Astrocyte of the spinal cord (primary cell): ENCODE results near the gene DESI2.

Experiments
- DNase-seq: peaks from one replicate; pipeline ENCODE4 v3.0.0; 2011; ENCODE audit warnings: low read depth, low spot score
- H3K4me3 ChIP-seq: 2 replicates; pipeline ENCODE4 v1.5.1; 2011; ENCODE audit warnings: low read depth, mild to moderate bottlenecking, low read length, moderate library complexity
- CTCF ChIP-seq: IDR thresholded peaks from 2 replicates; pipeline ENCODE4 v1.5.1; 2012; ENCODE audit warnings: low read depth, mild to moderate bottlenecking, low read length, inconsistent platforms
- in situ Hi-C: cut with HindIII; loops from 2 replicates; pipeline ENCODE4 v1.10.0; 2017; ENCODE audit warnings: low sequenced_read_pairs

DESI2 gene

DNA sequence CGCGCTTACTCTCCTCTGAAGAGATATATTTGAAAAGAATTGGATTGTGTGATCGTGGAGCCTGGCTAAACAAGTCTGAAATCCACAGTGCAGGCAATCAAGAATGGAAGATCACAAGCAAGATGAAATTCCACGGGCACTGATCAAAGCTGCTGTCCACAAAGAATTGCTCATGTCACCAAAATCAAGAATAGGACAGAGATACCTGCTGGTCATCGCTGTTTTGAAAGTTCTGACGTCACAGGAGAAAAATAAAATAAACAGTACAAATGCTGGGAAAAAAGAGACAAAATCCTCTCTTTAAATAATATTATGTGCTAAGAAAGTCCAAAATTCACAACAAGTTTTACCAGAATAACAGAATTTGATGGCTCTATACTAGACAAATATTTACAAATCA lies 12.0 kb upstream of the DESI2 start:
- no peak for TF ChIP-seq CTCF
- no peak for DNase-seq
- no peak overlapping the region for H3K4me3 ChIP-seq
- in situ Hi-C loops = no loop called here

DNA sequence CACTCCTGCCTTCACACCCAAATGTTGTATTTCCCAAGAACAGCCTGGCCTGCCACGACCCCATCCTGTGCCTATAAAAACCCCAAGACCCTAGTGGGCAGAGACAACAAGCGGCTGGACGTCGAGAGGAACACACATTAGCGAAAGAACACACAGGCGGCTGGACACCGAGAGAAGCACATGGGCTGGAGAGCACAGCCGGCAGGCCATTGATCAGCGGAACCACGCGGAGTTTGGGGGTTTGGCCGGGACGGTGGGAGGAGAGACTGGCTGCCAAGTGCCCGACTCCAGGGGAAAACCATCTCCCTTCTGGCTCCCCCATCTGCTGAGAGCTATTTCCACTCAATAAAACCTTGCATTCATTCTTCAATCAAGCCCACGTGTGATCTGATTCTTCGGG lies 10.4 kb upstream of the DESI2 start:
- TF ChIP-seq CTCF = no peak
- no peak overlapping the region for H3K4me3 ChIP-seq
- no peak for DNase-seq
- in situ Hi-C loops = no loop called here

- DNase-seq = no peak
- TF ChIP-seq CTCF = no peak
- H3K4me3 ChIP-seq = no peak overlapping the region
- in situ Hi-C loops = no loop called here
These were observed 9.9 kb upstream of the DESI2 start for GRCh38 chr1:244642988-244643387.

DNA sequence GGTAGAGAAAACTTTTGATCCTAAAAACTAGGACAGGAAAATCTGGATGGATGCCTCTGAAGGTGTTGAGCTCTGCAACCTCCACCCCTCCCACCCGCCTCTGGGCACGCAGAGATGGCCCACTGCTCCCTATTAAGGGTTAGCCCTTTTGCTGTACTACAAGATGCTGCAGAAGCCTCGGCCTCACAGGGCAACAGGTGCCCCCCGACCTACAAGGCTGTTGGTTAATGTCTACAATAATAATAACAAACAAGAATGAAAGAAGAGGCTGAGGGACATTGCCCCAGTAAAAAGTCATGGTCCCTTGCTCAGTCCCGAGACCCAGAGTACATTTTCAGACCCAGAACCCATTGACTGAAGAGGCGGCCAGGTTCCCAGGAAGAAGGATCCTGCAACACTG lies 7.5 kb upstream of the DESI2 start:
- no peak for TF ChIP-seq CTCF
- no peak for DNase-seq
- no peak overlapping the region for H3K4me3 ChIP-seq
- in situ Hi-C loops = no loop called here

DNA sequence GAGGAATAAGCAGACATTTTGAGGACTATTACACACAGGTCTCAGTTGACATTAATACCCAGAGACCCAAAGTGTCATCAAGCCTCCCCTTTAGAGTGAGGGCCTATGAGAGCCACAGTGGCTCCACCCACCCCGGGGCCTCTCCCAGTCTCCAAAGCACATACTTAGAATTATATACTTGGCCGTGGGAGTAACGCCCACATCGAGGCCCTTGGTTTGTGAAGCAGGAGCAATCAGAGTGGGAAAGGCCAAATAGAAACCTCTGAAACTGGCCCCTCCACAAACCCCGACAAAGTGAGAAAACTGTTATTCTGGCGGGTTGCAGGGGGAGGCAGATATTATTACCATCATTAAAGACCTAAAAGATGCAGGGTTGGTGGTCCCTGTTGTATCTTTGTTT lies 7.0 kb upstream of the DESI2 start:
- no peak overlapping the region for H3K4me3 ChIP-seq
- DNase-seq = no peak
- TF ChIP-seq CTCF = no peak
- in situ Hi-C loops = no loop called here

DNA sequence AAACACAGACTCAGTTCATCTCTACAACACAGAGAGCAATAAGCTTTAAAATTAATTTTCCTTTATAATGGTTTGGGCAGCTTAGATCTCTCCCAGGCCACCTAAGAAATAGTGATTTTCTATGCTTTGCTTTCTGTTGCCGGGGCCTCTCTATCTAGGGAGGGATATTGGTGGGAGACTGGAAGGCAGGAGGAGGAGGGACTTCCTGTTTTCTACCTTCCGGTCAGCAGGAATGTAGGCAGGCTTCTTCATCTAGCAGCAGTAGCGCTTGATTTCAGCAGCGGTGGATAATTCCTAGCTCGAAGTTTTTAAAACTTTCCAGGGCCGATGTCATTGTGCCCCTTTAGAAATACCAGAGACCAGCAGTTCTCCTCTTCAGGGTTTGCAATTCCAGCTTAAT lies 5.1 kb upstream of the DESI2 start:
- no peak overlapping the region for H3K4me3 ChIP-seq
- DNase-seq = no peak
- in situ Hi-C loops = no loop called here
- no peak for TF ChIP-seq CTCF
